ENCODE data around the gene PIGV.
"Not testable (repeated sequence)": the region's sequence is repeated elsewhere in the genome, so short reads cannot be mapped to it uniquely, and the experiment has no call there.

PIGV gene

GRCh38 chr1:26839339-26839722 is 51.6 kb downstream of the PIGV start:
- H3K4me3 ChIP-seq (ENCODE audit: insufficient read depth, low read depth, low read length, poor library complexity, severe bottlenecking) = no peak overlapping the region
- H3K27me3 ChIP-seq (replicated peaks; ENCODE audit: control insufficient read depth, insufficient read depth, low read length, poor library complexity, severe bottlenecking) = no peaks in the 10 kb centered on the region
- H3K27ac ChIP-seq (ENCODE audit: insufficient read depth, low read length, poor library complexity, severe bottlenecking) = peak overlapping the region; percentile 86
- H3K4me1 ChIP-seq (ENCODE audit: control insufficient read depth, insufficient read depth, low read length, poor library complexity, severe bottlenecking) = peaks cover 28% of the 10 kb centered on the region
- H3K36me3 ChIP-seq (ENCODE audit: control insufficient read depth, insufficient read depth, low read length) = peaks cover 47% of the 10 kb centered on the region
- no peak for DNase-seq
- no peaks in the 10 kb centered on the region for H3K9me3 ChIP-seq (ENCODE audit: control insufficient read depth, low read length)

DNA sequence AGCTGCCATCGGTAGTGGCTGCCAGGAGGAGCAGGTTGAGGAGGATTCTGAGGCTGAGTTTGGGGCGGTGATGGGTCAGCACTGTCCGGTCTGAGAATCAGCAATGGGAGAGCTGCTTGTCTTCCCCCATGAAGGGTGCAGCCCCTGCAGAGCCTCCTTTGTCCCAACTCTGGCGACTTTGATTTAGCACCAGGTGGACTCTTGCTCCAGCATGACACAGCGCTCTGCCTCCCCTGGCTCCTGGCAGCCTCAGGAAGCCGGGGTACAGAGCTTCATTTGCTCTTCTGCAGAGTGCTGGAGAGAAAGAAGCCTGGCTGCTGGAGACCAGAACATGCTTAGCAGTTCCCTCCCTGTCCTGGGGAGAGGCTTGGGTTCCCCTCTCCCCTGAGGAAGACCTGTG is 52.0 kb downstream of the PIGV start:
- Histone ChIP-seq H3K4me1 (ENCODE audit: control insufficient read depth, insufficient read depth, low read length, poor library complexity, severe bottlenecking) (peaks cover 23% of the 10 kb centered on the region), H3K27ac (ENCODE audit: insufficient read depth, low read length, poor library complexity, severe bottlenecking) (peak overlapping the region; percentile 86), H3K4me3 (ENCODE audit: insufficient read depth, low read depth, low read length, poor library complexity, severe bottlenecking) (no peak overlapping the region), H3K27me3 (replicated peaks; ENCODE audit: control insufficient read depth, insufficient read depth, low read length, poor library complexity, severe bottlenecking) (no peaks in the 10 kb centered on the region), H3K9me3 (ENCODE audit: control insufficient read depth, low read length) (no peaks in the 10 kb centered on the region), H3K36me3 (ENCODE audit: control insufficient read depth, insufficient read depth, low read length) (peaks cover 47% of the 10 kb centered on the region)
- DNase-seq = no peak

DNA sequence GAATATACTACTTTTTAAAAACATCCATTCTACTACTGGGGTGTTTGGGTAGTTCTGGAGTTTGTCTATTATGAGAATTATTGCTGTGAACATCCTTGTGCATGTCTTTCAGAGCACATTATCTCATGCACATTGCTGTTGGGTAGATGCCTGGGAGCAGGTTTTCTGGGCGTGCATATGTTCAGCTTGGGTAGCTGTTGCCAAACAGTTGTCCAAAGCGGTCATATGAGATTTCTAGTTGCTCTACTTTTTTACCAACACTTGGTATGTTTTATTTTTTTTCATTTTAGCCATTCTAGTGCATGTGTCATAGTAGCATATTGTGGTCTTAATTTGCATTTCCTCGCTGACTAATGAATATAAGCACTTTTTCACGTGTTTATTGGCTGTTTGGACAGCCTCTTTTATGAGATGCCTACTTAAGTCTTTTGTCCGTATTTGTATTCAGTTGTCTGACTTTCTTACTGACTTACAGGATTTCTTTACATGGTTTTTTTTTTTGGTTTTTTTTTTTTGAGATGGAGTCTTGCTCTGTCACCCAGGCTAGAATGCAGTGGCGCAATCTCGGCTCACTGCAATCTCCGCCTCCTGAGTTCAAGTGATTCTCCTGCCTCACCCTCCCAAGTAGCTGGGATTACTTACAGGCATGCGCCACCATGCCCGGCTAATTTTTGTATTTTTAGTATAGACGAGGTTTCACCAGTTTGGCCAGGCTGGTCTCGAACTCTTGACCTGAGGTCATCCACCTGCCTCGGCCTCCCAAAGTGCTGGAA is 56.9 kb downstream of the PIGV start:
- Histone ChIP-seq H3K36me3 (ENCODE audit: control insufficient read depth, insufficient read depth, low read length) (peaks cover 62% of the 10 kb centered on the region), H3K4me1 (ENCODE audit: control insufficient read depth, insufficient read depth, low read length, poor library complexity, severe bottlenecking) (peaks cover 3% of the 10 kb centered on the region), H3K27ac (ENCODE audit: insufficient read depth, low read length, poor library complexity, severe bottlenecking) (no peak overlapping the region), H3K4me3 (ENCODE audit: insufficient read depth, low read depth, low read length, poor library complexity, severe bottlenecking) (no peak overlapping the region), H3K9me3 (ENCODE audit: control insufficient read depth, low read length) (no peaks in the 10 kb centered on the region), H3K27me3 (replicated peaks; ENCODE audit: control insufficient read depth, insufficient read depth, low read length, poor library complexity, severe bottlenecking) (no peaks in the 10 kb centered on the region)
- DNase-seq = no peak

DNA sequence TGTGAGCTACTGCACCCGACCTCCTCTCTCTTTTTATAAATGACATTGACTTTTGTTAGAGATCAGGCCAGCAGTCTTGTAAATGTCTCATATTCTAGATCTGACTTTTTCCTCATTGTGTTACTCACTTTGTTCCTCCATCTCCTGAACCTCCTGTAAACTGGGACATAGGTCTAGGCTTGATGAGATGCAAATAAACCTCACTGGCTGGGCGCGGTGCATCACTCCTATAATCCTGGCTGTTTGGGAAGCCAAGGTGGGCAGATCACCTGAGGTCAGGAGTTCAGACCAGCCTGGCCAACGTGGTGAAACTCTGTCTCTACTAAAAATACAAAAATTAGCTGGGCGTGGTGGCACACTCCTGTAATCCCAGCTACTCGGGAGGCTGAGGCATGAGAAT is 60.1 kb downstream of the PIGV start:
- not testable (repeated sequence) for H3K4me3 ChIP-seq (ENCODE audit: insufficient read depth, low read depth, low read length, poor library complexity, severe bottlenecking); DNase-seq; H3K9me3 ChIP-seq (ENCODE audit: control insufficient read depth, low read length); H3K27ac ChIP-seq (ENCODE audit: insufficient read depth, low read length, poor library complexity, severe bottlenecking); H3K27me3 ChIP-seq (replicated peaks; ENCODE audit: control insufficient read depth, insufficient read depth, low read length, poor library complexity, severe bottlenecking); H3K4me1 ChIP-seq (ENCODE audit: control insufficient read depth, insufficient read depth, low read length, poor library complexity, severe bottlenecking)
- H3K36me3 ChIP-seq (ENCODE audit: control insufficient read depth, insufficient read depth, low read length) = peaks cover 75% of the 10 kb centered on the region

Measured in effector memory CD4-positive, alpha-beta T cell (primary cell).